HG02623 (cell line): ENCODE measurements around the gene TPRN.

Experiments used
- ATAC-seq: cut with Tn5 transposase; IDR thresholded peaks from one replicate; pipeline ENCODE4 v1.9.1; 2021; ENCODE audit warnings: moderate library complexity; ENCODE audit not compliant: unreplicated experiment

The TPRN gene

GRCh38 chr9:137226338-137227053 lies 26.0 kb upstream of the TPRN start:
- no peak for ATAC-seq

- ATAC-seq, result no peak
Observed at GRCh38 chr9:137225699-137226331, 25.3 kb upstream of the TPRN start.

- no peak for ATAC-seq
Observed at GRCh38 chr9:137224830-137225694, 24.5 kb upstream of the TPRN start, which contains the start of gene CYSRT1. TSS of gene CYSRT1 (plus strand) at chr9:137225174. CDS start at chr9:137225622, 448 bp downstream.

- peak; percentile 62 for ATAC-seq
Observed at GRCh38 chr9:137223078-137223970, 22.8 kb upstream of the TPRN start.

- no peak for ATAC-seq
Observed at GRCh38 chr9:137222190-137223077, 21.9 kb upstream of the TPRN start, which contains the start of gene RNF208. TSS of gene RNF208 (minus strand) at chr9:137222240. CDS start at chr9:137221212, 1,028 bp downstream.

GRCh38 chr9:137221506-137222111 lies 21.1 kb upstream of the TPRN start:
- no peak for ATAC-seq

- ATAC-seq, result no peak
Observed at GRCh38 chr9:137221095-137221505, 20.6 kb upstream of the TPRN start.

- ATAC-seq, result no peak
Observed at GRCh38 chr9:137220317-137221094, 20.0 kb upstream of the TPRN start.

GRCh38 chr9:137219757-137220316 lies 19.3 kb upstream of the TPRN start:
- ATAC-seq, result no peak

- ATAC-seq, result no peak
Observed at GRCh38 chr9:137218754-137219271, 18.3 kb upstream of the TPRN start.

GRCh38 chr9:137218212-137218753 lies 17.7 kb upstream of the TPRN start:
- no peak for ATAC-seq

GRCh38 chr9:137217276-137218211 lies 17.0 kb upstream of the TPRN start:
- ATAC-seq, result no peak

- no peak for ATAC-seq
Observed at GRCh38 chr9:137216188-137216965, 15.8 kb upstream of the TPRN start.

- ATAC-seq, result no peak
Observed at GRCh38 chr9:137215196-137215986, 14.8 kb upstream of the TPRN start.

GRCh38 chr9:137214620-137215019 lies 14.1 kb upstream of the TPRN start:
- ATAC-seq, result no peak
